GM20000 (cell line): ENCODE results near the gene OTOG.

Source experiments
- DNase-seq: peaks from one replicate; pipeline ENCODE4 v3.0.0; 2012; ENCODE audit warnings: low spot score
- TF ChIP-seq, protein P1 (sequence below): IDR thresholded peaks from 2 replicates; pipeline ENCODE4 v1.5.1; 2012; ENCODE audit warnings: mild to moderate bottlenecking, control low read depth; ENCODE audit errors: extremely low read depth, missing control alignments

Gene OTOG

GRCh38 chr11:17578958-17579357 is 31.9 kb downstream of the OTOG start:
- TF ChIP-seq, protein P1, sequence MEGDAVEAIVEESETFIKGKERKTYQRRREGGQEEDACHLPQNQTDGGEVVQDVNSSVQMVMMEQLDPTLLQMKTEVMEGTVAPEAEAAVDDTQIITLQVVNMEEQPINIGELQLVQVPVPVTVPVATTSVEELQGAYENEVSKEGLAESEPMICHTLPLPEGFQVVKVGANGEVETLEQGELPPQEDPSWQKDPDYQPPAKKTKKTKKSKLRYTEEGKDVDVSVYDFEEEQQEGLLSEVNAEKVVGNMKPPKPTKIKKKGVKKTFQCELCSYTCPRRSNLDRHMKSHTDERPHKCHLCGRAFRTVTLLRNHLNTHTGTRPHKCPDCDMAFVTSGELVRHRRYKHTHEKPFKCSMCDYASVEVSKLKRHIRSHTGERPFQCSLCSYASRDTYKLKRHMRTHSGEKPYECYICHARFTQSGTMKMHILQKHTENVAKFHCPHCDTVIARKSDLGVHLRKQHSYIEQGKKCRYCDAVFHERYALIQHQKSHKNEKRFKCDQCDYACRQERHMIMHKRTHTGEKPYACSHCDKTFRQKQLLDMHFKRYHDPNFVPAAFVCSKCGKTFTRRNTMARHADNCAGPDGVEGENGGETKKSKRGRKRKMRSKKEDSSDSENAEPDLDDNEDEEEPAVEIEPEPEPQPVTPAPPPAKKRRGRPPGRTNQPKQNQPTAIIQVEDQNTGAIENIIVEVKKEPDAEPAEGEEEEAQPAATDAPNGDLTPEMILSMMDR: no peak
- DNase-seq: no peak

DNA sequence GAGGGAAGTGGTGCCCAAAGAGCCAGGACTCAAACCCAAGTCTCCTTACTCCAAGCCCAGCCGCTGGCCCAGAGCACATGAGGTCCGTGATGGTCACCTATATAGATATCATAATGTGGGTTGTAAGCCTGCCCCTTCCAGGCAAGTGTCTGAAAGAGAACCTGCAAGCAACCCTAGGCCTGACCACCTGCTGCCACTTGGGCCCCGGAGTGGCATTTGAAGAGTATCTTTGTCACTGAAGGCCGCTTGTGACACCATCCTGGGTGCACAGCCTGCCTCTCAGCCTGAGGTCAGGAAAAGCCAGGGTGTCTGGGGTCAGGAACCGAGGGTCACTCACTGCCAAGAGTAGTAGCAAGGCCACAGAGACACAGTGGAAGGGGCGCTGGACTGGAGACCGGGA is 32.4 kb downstream of the OTOG start:
- DNase-seq: no peak
- TF ChIP-seq, protein P1: no peak

DNA sequence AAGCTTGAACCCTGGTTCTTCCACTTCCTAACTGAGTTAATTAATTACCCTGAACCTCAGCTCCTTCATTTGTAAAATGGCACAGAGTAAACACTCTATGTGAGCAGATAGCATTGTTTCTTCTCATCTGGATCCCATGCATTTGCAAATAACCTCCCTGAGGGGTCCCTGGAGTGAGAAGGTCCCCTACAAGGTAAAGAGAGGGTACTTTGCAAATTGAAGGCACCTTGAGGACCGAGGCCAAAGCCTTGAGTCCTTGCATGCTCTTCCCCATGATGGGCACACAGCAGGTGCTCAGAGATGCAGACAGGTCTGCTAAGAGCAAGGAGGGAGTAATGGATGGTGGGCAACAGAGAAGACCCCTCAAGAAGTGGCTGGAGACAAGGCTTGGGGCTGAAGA is 33.2 kb downstream of the OTOG start:
- no peak for DNase-seq
- TF ChIP-seq, protein P1: no peak

- DNase-seq: no peak
- TF ChIP-seq, protein P1: no peak
Observed at GRCh38 chr11:17581036-17581731, 34.1 kb downstream of the OTOG start.

DNA sequence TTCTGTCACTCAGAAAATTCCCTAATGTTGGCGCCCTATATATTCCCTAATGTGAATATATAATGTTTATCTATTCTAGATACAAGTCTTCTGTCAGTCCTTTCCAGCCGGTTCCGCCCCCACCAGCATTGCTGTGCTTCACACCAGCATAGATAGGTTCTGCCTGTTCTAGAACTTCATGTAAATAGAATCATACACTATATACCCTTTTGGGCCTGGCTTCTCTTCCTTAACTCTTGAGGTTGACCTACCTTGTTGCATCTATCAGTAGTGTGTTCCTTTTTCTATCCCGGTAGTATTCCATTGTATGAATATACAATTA is 34.6 kb downstream of the OTOG start:
- TF ChIP-seq, protein P1: no peak
- no peak for DNase-seq

- TF ChIP-seq, protein P1: no peak
- DNase-seq: no peak
Observed at GRCh38 chr11:17585911-17586695, 39.0 kb downstream of the OTOG start.

- DNase-seq: no peak
- TF ChIP-seq, protein P1: no peak
Observed at GRCh38 chr11:17588166-17588565, 41.1 kb downstream of the OTOG start.
